ENCODE results near the gene FRMPD2. TPM values are rescaled to one million over a fixed set of nuclear protein-coding genes. Genes with fewer than 3 reads are reported as not detected.
"Not testable (repeated sequence)": the region's sequence is repeated elsewhere in the genome, so short reads cannot be mapped to it uniquely, and the experiment has no call there.

The FRMPD2 gene
- total and polyA plus RNA-seq, 3 donors from 2014 or later, result 6.4 to 18.7 (median 8.3) TPM

- H3K4me3 ChIP-seq, result no peak overlapping the region
- H3K36me3 ChIP-seq (ENCODE audit: low read depth, missing control alignments), result no peaks in the 10 kb centered on the region
- intact Hi-C loops (cut with DNase I; ENCODE audit: low total_unique reads), result no loop called here
- H3K4me1 ChIP-seq, result no peaks in the 10 kb centered on the region
- TF ChIP-seq CTCF (IDR thresholded peaks at IDR 0.05), result no peak
- no peak for TF ChIP-seq POLR2A (IDR thresholded peaks at IDR 0.05)
- DNase-seq, result no peak
- H3K27me3 ChIP-seq, result no peaks in the 10 kb centered on the region
- H3K9me3 ChIP-seq, result no peaks in the 10 kb centered on the region
- H3K27ac ChIP-seq, result no peak overlapping the region
- 84 to 95% methylated on average over 6 of the region's 6 CpGs for WGBS, 2 donors
Observed at GRCh38 chr10:48249004-48249762, 25.3 kb downstream of the FRMPD2 start.

- no peaks in the 10 kb centered on the region for H3K9me3 ChIP-seq
- no peaks in the 10 kb centered on the region for H3K27me3 ChIP-seq
- intact Hi-C loops (cut with DNase I; ENCODE audit: low total_unique reads), result no loop called here
- no peaks in the 10 kb centered on the region for H3K4me1 ChIP-seq
- WGBS, 2 donors, result 51 to 62% methylated on average over 2 of the region's 2 CpGs
- H3K27ac ChIP-seq, result no peak overlapping the region
- H3K36me3 ChIP-seq (ENCODE audit: low read depth, missing control alignments), result no peaks in the 10 kb centered on the region
- H3K4me3 ChIP-seq, result no peak overlapping the region
- DNase-seq, result no peak
- TF ChIP-seq CTCF (IDR thresholded peaks at IDR 0.05) (no peak), POLR2A (IDR thresholded peaks at IDR 0.05) (no peak)
Observed at GRCh38 chr10:48248462-48248861, 26.0 kb downstream of the FRMPD2 start.

- H3K27ac ChIP-seq, result no peak overlapping the region
- no peaks in the 10 kb centered on the region for H3K4me1 ChIP-seq
- H3K27me3 ChIP-seq, result no peaks in the 10 kb centered on the region
- H3K9me3 ChIP-seq, result no peaks in the 10 kb centered on the region
- no peaks in the 10 kb centered on the region for H3K36me3 ChIP-seq (ENCODE audit: low read depth, missing control alignments)
- TF ChIP-seq CTCF (IDR thresholded peaks at IDR 0.05), result no peak
- no peak for TF ChIP-seq POLR2A (IDR thresholded peaks at IDR 0.05)
- DNase-seq, result no peak
- WGBS, 2 donors, result 100% methylated on average over 2 of the region's 2 CpGs
- intact Hi-C loops (cut with DNase I; ENCODE audit: low total_unique reads), result no loop called here
- H3K4me3 ChIP-seq, result no peak overlapping the region
Observed at GRCh38 chr10:48247680-48248079, 26.8 kb downstream of the FRMPD2 start.

GRCh38 chr10:48246501-48246900 is 28.0 kb downstream of the FRMPD2 start:
- 78 to 94% methylated on average over 1 of the region's 1 CpG for WGBS, 2 donors
- Histone ChIP-seq H3K4me3 (no peak overlapping the region), H3K4me1 (no peaks in the 10 kb centered on the region), H3K36me3 (ENCODE audit: low read depth, missing control alignments) (no peaks in the 10 kb centered on the region), H3K27me3 (no peaks in the 10 kb centered on the region), H3K27ac (no peak overlapping the region), H3K9me3 (no peaks in the 10 kb centered on the region)
- no peak for DNase-seq
- TF ChIP-seq CTCF (IDR thresholded peaks at IDR 0.05), result no peak
- TF ChIP-seq POLR2A (IDR thresholded peaks at IDR 0.05), result no peak
- intact Hi-C loops (cut with DNase I; ENCODE audit: low total_unique reads), result no loop called here

- no peaks in the 10 kb centered on the region for H3K36me3 ChIP-seq (ENCODE audit: low read depth, missing control alignments)
- no peak overlapping the region for H3K4me3 ChIP-seq
- no peak overlapping the region for H3K27ac ChIP-seq
- H3K27me3 ChIP-seq, result no peaks in the 10 kb centered on the region
- DNase-seq, result no peak
- no peaks in the 10 kb centered on the region for H3K9me3 ChIP-seq
- no peaks in the 10 kb centered on the region for H3K4me1 ChIP-seq
- no peak for TF ChIP-seq POLR2A (IDR thresholded peaks at IDR 0.05)
- no peak for TF ChIP-seq CTCF (IDR thresholded peaks at IDR 0.05)
- WGBS, 2 donors, result 62 to 73% methylated on average over 2 to 3 of the region's 3 CpGs
- intact Hi-C loops (cut with DNase I; ENCODE audit: low total_unique reads), result no loop called here
Observed at GRCh38 chr10:48245977-48246376, 28.5 kb downstream of the FRMPD2 start.

GRCh38 chr10:48243921-48244320 is 30.6 kb downstream of the FRMPD2 start:
- H3K27me3 ChIP-seq; H3K4me3 ChIP-seq; intact Hi-C loops (cut with DNase I; ENCODE audit: low total_unique reads); DNase-seq; H3K27ac ChIP-seq; H3K36me3 ChIP-seq (ENCODE audit: low read depth, missing control alignments); H3K9me3 ChIP-seq; H3K4me1 ChIP-seq: not testable (repeated sequence)
- 98% methylated on average over 5 of the region's 5 CpGs for WGBS, 2 donors
